ENCODE measurements around the gene DRGX.

DNA sequence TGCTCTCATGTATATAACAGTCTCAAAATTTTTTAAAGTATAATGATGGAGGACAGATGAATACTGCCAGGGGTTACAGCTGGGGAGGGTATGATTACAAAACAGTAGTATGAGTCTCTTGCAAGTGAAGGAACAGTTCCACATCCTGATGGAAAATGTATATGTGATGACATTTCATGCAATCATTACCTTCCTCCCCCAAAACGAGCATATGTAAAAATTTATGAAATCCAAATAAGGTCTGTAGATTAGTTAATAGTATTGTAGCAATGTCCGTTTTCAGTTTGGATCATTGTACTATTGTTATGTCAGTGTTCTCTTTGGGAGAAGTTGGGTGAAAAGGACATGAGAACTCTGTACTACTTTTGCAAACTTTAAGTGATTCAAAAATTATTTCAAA lies 38.0 kb downstream of the DRGX start:
- TF ChIP-seq, protein P1, sequence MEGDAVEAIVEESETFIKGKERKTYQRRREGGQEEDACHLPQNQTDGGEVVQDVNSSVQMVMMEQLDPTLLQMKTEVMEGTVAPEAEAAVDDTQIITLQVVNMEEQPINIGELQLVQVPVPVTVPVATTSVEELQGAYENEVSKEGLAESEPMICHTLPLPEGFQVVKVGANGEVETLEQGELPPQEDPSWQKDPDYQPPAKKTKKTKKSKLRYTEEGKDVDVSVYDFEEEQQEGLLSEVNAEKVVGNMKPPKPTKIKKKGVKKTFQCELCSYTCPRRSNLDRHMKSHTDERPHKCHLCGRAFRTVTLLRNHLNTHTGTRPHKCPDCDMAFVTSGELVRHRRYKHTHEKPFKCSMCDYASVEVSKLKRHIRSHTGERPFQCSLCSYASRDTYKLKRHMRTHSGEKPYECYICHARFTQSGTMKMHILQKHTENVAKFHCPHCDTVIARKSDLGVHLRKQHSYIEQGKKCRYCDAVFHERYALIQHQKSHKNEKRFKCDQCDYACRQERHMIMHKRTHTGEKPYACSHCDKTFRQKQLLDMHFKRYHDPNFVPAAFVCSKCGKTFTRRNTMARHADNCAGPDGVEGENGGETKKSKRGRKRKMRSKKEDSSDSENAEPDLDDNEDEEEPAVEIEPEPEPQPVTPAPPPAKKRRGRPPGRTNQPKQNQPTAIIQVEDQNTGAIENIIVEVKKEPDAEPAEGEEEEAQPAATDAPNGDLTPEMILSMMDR (IDR thresholded peaks at IDR 0.05; ENCODE audit: extremely low read depth in 1 of 2, insufficient read depth in 1 of 2, low read depth in 1 of 2, low read length in 2 of 2) = no peak
- TF ChIP-seq EZH2 (IDR thresholded peaks at IDR 0.05; ENCODE audit: borderline replicate concordance, low read depth, low read length, severe bottlenecking) = no peak

Measured in endothelial cell of umbilical vein (primary cell).